ENCODE measurements around the gene UTF1. TPM values are rescaled to one million over a fixed set of nuclear protein-coding genes. Genes with fewer than 3 reads are reported as not detected.

Gene UTF1
- total RNA-seq, 4 donors from 2014 or later, result not detected

DNA sequence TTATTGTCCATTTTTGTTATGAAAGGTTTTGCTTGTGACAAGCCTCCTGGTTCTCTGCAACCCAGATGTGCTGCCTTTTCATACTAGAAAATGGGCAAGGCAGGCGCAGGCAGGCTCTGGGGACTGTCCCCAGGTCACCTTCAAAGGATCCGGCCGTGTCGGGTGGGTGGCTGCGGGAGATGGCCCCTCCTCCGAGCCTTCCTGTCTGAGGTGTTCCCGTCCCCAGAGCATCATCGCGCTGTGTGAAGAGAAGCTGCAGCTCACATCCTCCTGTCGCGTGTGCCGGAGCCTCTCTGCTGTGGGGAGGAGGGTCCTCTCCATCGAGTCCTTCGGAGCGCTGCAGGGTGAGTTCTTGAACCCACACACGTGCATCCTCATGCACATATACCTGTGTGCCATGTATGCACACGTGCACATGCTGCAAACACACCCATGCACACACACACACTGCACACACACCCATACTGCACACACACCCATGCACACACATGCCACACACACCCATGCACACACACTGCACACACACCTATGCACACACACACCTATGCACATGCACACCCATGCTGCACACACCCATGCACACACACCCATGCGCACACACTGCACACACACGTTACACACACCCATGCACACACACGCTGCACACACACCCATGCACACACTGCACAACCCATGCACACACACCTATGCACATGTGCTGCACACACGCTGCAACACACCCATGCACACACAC is 46.2 kb upstream of the UTF1 start:
- no peak overlapping the region for H3K4me3 ChIP-seq
- DNase-seq, result no peak
- no peaks in the 10 kb centered on the region for H3K4me1 ChIP-seq
- H3K27ac ChIP-seq, result no peak overlapping the region
- H3K36me3 ChIP-seq, result no peaks in the 10 kb centered on the region
- H3K27me3 ChIP-seq, result no peaks in the 10 kb centered on the region
- TF ChIP-seq, protein P1, sequence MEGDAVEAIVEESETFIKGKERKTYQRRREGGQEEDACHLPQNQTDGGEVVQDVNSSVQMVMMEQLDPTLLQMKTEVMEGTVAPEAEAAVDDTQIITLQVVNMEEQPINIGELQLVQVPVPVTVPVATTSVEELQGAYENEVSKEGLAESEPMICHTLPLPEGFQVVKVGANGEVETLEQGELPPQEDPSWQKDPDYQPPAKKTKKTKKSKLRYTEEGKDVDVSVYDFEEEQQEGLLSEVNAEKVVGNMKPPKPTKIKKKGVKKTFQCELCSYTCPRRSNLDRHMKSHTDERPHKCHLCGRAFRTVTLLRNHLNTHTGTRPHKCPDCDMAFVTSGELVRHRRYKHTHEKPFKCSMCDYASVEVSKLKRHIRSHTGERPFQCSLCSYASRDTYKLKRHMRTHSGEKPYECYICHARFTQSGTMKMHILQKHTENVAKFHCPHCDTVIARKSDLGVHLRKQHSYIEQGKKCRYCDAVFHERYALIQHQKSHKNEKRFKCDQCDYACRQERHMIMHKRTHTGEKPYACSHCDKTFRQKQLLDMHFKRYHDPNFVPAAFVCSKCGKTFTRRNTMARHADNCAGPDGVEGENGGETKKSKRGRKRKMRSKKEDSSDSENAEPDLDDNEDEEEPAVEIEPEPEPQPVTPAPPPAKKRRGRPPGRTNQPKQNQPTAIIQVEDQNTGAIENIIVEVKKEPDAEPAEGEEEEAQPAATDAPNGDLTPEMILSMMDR (IDR thresholded peaks at IDR 0.05), result no peak
- TF ChIP-seq POLR2A (IDR thresholded peaks at IDR 0.05), result no peak
- no peaks in the 10 kb centered on the region for H3K9me3 ChIP-seq
- intact Hi-C loops (cut with DNase I; ENCODE audit: low total_unique reads), result no loop called here

DNA sequence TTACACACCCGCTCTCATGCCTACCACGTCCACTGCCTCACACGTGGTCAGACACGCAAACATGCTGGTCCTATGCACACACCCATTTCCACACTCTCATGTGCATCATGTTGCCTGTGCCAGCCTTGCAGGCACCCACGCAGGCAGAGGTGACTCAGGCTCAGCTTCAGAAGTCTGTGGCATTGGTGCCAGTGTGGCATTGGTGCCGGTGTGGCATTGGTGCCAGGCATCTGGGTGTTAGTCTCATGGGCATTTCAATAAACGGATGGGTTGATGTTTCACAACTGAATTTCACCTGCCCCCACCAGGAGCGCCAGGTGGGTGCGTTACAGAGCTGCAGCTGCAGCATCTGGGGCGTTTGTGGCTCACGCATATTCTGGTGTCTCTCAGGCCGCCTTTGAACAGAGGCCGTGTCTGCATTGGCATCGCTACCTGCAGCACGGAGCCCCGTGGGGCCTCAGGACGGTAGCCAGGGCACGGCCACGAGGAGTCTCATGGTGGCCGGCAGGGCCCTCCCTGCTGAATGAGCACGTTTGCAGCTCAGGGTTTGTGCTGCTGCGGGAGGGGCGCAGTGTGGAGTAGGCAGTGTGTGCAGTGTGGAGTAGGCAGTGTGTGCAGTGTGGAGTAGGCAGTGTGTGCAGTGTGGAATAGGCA is 45.3 kb upstream of the UTF1 start:
- Histone ChIP-seq H3K36me3 (no peaks in the 10 kb centered on the region), H3K9me3 (no peaks in the 10 kb centered on the region), H3K27ac (no peak overlapping the region), H3K4me3 (no peak overlapping the region), H3K4me1 (no peaks in the 10 kb centered on the region), H3K27me3 (no peaks in the 10 kb centered on the region)
- TF ChIP-seq, protein P1 (IDR thresholded peaks at IDR 0.05), result no peak
- TF ChIP-seq POLR2A (IDR thresholded peaks at IDR 0.05), result no peak
- intact Hi-C loops (cut with DNase I; ENCODE audit: low total_unique reads), result no loop called here
- DNase-seq, result no peak

DNA sequence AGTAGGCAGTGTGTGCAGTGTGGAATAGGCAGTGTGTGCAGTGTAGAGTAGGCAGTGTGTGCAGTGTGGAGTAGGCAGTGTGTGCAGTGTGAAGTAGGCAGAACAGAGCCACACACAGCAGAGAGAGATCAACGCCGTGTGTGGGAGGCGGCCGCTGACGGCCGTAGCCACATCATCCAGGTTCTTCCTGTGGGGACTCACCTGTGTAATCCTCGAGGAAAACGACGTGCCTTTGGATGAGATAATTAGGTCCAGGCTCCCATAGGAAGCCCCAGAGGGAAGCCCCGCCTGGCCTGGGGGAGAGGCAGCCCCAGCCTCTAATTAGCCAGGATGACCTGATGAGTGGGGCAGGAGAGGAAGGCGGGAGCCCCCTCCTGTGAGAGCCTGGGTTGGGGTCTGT is 44.6 kb upstream of the UTF1 start:
- Histone ChIP-seq H3K27ac (no peak overlapping the region), H3K36me3 (no peaks in the 10 kb centered on the region), H3K9me3 (no peaks in the 10 kb centered on the region), H3K27me3 (no peaks in the 10 kb centered on the region), H3K4me3 (no peak overlapping the region), H3K4me1 (no peaks in the 10 kb centered on the region)
- DNase-seq, result no peak
- intact Hi-C loops (cut with DNase I; ENCODE audit: low total_unique reads), result no loop called here
- TF ChIP-seq, protein P1 (IDR thresholded peaks at IDR 0.05), result no peak
- no peak for TF ChIP-seq POLR2A (IDR thresholded peaks at IDR 0.05)

DNA sequence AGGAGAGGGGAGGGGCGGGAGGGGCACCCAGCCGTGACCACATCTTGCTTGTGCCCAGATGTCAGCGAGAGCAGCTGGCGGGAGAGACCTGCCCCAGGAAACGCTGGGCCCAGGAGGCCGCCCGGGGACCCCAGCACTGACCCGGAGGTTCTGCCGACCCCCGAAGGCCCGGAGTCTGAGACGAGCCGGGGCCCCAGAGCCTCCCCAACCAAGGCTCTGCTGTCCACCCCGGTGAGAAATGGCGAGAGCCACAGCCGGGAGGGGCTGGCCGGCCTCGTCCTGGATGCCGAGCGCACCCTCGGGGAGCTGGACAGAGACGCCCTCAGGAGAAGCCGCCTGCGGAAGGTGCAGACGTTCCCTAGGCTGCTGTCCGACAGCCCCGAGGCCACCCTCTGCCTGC is 44.1 kb upstream of the UTF1 start:
- Histone ChIP-seq H3K4me3 (no peak overlapping the region), H3K4me1 (no peaks in the 10 kb centered on the region), H3K27ac (no peak overlapping the region), H3K36me3 (no peaks in the 10 kb centered on the region), H3K9me3 (no peaks in the 10 kb centered on the region), H3K27me3 (no peaks in the 10 kb centered on the region)
- DNase-seq, result no peak
- intact Hi-C loops (cut with DNase I; ENCODE audit: low total_unique reads), result no loop called here
- TF ChIP-seq, protein P1 (IDR thresholded peaks at IDR 0.05), result no peak
- no peak for TF ChIP-seq POLR2A (IDR thresholded peaks at IDR 0.05)

DNA sequence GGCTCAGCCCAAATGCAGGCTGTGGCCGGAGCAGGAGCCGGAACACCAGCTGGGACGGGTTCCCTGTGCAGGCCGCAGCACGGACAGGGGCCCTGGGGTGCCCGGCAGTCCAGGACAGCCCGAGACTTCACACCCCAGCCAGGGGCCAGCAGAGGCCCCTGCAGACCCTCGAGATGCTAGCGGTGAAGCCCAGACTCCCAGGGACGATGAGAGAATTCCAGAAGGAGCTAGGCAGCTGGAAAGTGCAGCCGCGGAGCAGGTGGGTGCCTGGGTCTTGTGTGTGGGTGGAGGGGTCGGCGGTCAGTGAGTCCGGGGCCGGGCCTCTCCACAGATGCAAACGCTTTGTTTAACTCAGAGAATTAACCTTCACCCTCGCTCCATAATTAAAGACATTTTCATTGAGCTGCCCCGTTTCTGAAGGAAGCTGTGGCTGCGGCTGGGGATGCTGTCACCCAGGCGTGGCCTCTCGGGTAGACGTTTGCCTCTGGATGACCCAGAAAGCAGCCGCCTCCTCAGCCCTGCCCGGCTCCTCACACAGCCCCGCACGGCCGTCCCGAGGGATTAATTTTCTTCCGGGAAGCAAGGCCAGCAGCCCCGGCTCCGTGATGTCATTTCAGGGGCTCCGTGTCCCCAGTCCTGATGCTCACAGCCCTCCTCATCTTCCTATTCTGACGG is 43.5 kb upstream of the UTF1 start:
- Histone ChIP-seq H3K4me3 (no peak overlapping the region), H3K36me3 (no peaks in the 10 kb centered on the region), H3K4me1 (no peaks in the 10 kb centered on the region), H3K9me3 (no peaks in the 10 kb centered on the region), H3K27me3 (no peaks in the 10 kb centered on the region), H3K27ac (no peak overlapping the region)
- intact Hi-C loops (cut with DNase I; ENCODE audit: low total_unique reads), result no loop called here
- no peak for DNase-seq
- TF ChIP-seq POLR2A (IDR thresholded peaks at IDR 0.05), result no peak
- TF ChIP-seq, protein P1 (IDR thresholded peaks at IDR 0.05), result no peak

All from uterus (tissue), 4 donors.